ENCODE data around the gene RAPGEF1. TPM values are rescaled to one million over a fixed set of nuclear protein-coding genes. Genes with fewer than 3 reads are reported as not detected.

Gene RAPGEF1
- total and polyA plus RNA-seq, 2 donors (not counting 3 experiments of a cell fraction or from before 2014, with no cell fraction given), result 50.0 to 124 TPM

GRCh38 chr9:131603199-131603598 is 136.7 kb downstream of the RAPGEF1 start:
- no peaks in the 10 kb centered on the region for H3K27me3 ChIP-seq (ENCODE audit: control insufficient read depth in 2 of 2, insufficient read depth in 2 of 2, low read length in 2 of 2)
- H3K27ac ChIP-seq (ENCODE audit: insufficient read depth, low read depth, low read length), result no peak overlapping the region
- no peaks in the 10 kb centered on the region for H3K79me2 ChIP-seq (ENCODE audit: control insufficient read depth, insufficient read depth, low read length)
- no peak for DNase-seq (ENCODE audit: low read depth, low spot score)
- H3K9ac ChIP-seq (replicated peaks; ENCODE audit: extremely low read depth, insufficient read depth, low read length), result no peak overlapping the region
- no peaks in the 10 kb centered on the region for H3K9me1 ChIP-seq (replicated peaks; ENCODE audit: control insufficient read depth, extremely low read depth, insufficient read depth, low read length)
- ChIA-PET CTCF (interaction anchor here (1.4 kb wide), 1 partner anchor 12 kb away, joined by 3 read pairs; no protein-coding TSS in a partner anchor), POLR2A (no interaction called here)
- H4K20me1 ChIP-seq (replicated peaks; ENCODE audit: control insufficient read depth, extremely low read depth, insufficient read depth, low read length), result no peaks in the 10 kb centered on the region
- H3K9me3 ChIP-seq (replicated peaks; ENCODE audit: control insufficient read depth, insufficient read depth, low read length), result no peaks in the 10 kb centered on the region
- H3K4me3 ChIP-seq (replicated peaks in 1 of 3; ENCODE audit: insufficient read depth in 1 of 3, low read depth in 1 of 3, low read length in 3 of 3), result no peak overlapping the region
- no peak for TF ChIP-seq EZH2 (IDR thresholded peaks at IDR 0.05; ENCODE audit: borderline replicate concordance, low read depth, low read length, severe bottlenecking)
- no peak for TF ChIP-seq CTCF (IDR thresholded peaks at IDR 0.05; ENCODE audit: extremely low read depth in 1 of 2, insufficient read depth in 1 of 2, low read depth in 1 of 2, low read length in 2 of 2)
- TF ChIP-seq MAX (IDR thresholded peaks at IDR 0.05; ENCODE audit: insufficient read depth, insufficient read length), result no peak
- TF ChIP-seq MYC (IDR thresholded peaks at IDR 0.05; ENCODE audit: low read depth, low read length), result no peak
- TF ChIP-seq POLR2A (IDR thresholded peaks at IDR 0.05; ENCODE audit: low read depth, low read length), result no peak
- TF ChIP-seq GATA2 (IDR thresholded peaks at IDR 0.05; ENCODE audit: insufficient read depth, insufficient read length, low read depth, low read length), result no peak
- TF ChIP-seq FOS (IDR thresholded peaks at IDR 0.05; ENCODE audit: borderline replicate concordance, insufficient read depth, low read length), result no peak
- no peak for TF ChIP-seq JUN (IDR thresholded peaks at IDR 0.05; ENCODE audit: borderline replicate concordance, insufficient read depth, insufficient read length, low read depth)
- no peak for TF ChIP-seq POLR2AphosphoS5 (IDR thresholded peaks at IDR 0.05; ENCODE audit: insufficient read depth, low read depth, low read length)
- FAIRE-seq, result no peak
- intact Hi-C loops (cut with micrococcal nuclease), result no loop called here
- dilution Hi-C loops (cut with MboI; ENCODE audit: extremely low pct_ligation_motif_present, low sequenced_read_pairs), result no loop called here
- H3K4me2 ChIP-seq (ENCODE audit: insufficient read depth, low read length), result no peak overlapping the region
- no TSS peak for BruUV-seq (replicated peaks)
- peaks cover 0 to 38% of the 10 kb centered on the region in 2 experiments for H3K36me3 ChIP-seq (ENCODE audit: control insufficient read depth in 2 of 2, extremely low read depth in 1 of 2, insufficient read depth in 2 of 2, low read length in 2 of 2)
- peaks cover 4% of the 10 kb centered on the region for H3K4me1 ChIP-seq (ENCODE audit: control insufficient read depth, extremely low read depth, insufficient read depth, low read length)
- no peak overlapping the region for H2AFZ ChIP-seq (ENCODE audit: low read depth, low read length)
